HepG2 (cell line): Measurements from ENCODE around the gene RIMBP2. TPM values are rescaled to one million over a fixed set of nuclear protein-coding genes. Genes with fewer than 3 reads are reported as not detected.

Experiments
- ATAC-seq: fragments of 200-7000 bp; cut with Tn5 transposase; 3 replicates; pipeline ENCODE4 v1.9.1; 2020; ENCODE audit warnings: mild to moderate bottlenecking, moderate library complexity
- BruUV-seq: library from RNA; stranded (reverse); fragments of 400-500 nt; replicated peaks from 2 replicates; lab custom pipeline; 2021; lab: Mats Ljungman, UMichigan
- CTCF ChIA-PET: fragments of 300-600 bp; formaldehyde crosslinking; extraction: SDS; loops from one replicate; lab custom pipeline; 2021; ENCODE audit warnings: low total read pairs, inconsistent platforms, low intra/inter-chr PET ratio; lab: Yijun Ruan, JAX
- POLR2A ChIA-PET: fragments of 350-600 bp; sonication (Branson Sonifier 250); formaldehyde crosslinking; loops from one replicate; lab custom pipeline; 2020; ENCODE audit warnings: antibody characterized with exemption, inconsistent platforms; lab: Yijun Ruan, JAX
- DNase-seq: peaks from one replicate; pipeline ENCODE4 v3.0.0-alpha.2; 2015; ENCODE audit warnings: low spot score
- FAIRE-seq: peaks from 3 replicates; lab custom pipeline; 2011; peaks lifted over from hg19 to GRCh38; lab: Jason Lieb, UNC
- H2AFZ ChIP-seq: one replicate; pipeline ENCODE4 v1.6.1; 2011; ENCODE audit warnings: low read length, inconsistent platforms
- H3K27ac ChIP-seq: fragments of 300-600 bp; 3 replicates; pipeline ENCODE4 v1.8.0; 2011; ENCODE audit warnings: mixed run types, mild to moderate bottlenecking, mixed read lengths, low read length, inconsistent platforms; ENCODE audit not compliant: insufficient read depth; ENCODE audit errors: extremely low read length
- H3K27me3 ChIP-seq, 2 experiments: fragments of 200-600 bp in 1 of 2; 2 replicates in 1 of 2; 3 replicates in 1 of 2; pipeline versions ENCODE4 v1.6.0 to v1.8.0; 2011; ENCODE audit warnings: low read length in 2 of 2, mild to moderate bottlenecking in 2 of 2, moderate library complexity in 2 of 2, inconsistent platforms in 1 of 2; ENCODE audit not compliant: insufficient read depth in 2 of 2, control insufficient read depth in 1 of 2
- H3K36me3 ChIP-seq, 2 experiments: fragments of 200-600 bp in 1 of 2; replicated peaks in 1 of 2; 2 replicates in 1 of 2; 3 replicates in 1 of 2; pipeline versions ENCODE4 v1.5.1 to v1.8.0; 2011; ENCODE audit warnings: low read length in 2 of 2, inconsistent platforms in 1 of 2; ENCODE audit not compliant: insufficient read depth in 2 of 2, control insufficient read depth in 1 of 2
- H3K4me1 ChIP-seq: 2 replicates; pipeline ENCODE4 v1.5.1; 2012; ENCODE audit warnings: low read length, inconsistent platforms; ENCODE audit not compliant: insufficient read depth
- H3K4me2 ChIP-seq: 2 replicates; pipeline ENCODE4 v1.6.0; 2011; ENCODE audit warnings: low read depth, low read length, inconsistent platforms
- H3K4me3 ChIP-seq, 3 experiments: fragments of 200-600 bp in 1 of 3; sonication (generic), shearing (Covaris generic) in 1 of 3; replicated peaks in 1 of 3; 2 replicates each; pipeline ENCODE4 v1.5.1; 2011 to 2016; ENCODE audit warnings: low read length in 3 of 3, inconsistent platforms in 2 of 3, low read depth in 2 of 3, mild to moderate bottlenecking in 2 of 3, control low read depth in 1 of 3, mixed read lengths in 1 of 3; ENCODE audit not compliant: insufficient read depth in 1 of 3
- H3K79me2 ChIP-seq: one replicate; pipeline ENCODE4 v1.6.1; 2011; ENCODE audit warnings: low read length, inconsistent platforms; ENCODE audit not compliant: insufficient read depth
- H3K9ac ChIP-seq: 2 replicates; pipeline ENCODE4 v1.6.0; 2011; ENCODE audit warnings: mild to moderate bottlenecking, low read depth, low read length, inconsistent platforms; ENCODE audit not compliant: insufficient read depth
- H3K9me3 ChIP-seq: 2 replicates; pipeline ENCODE4 v1.5.1; 2012; ENCODE audit warnings: mild to moderate bottlenecking, low read length
- H4K20me1 ChIP-seq: 2 replicates; pipeline ENCODE4 v1.6.0; 2011; ENCODE audit warnings: inconsistent platforms, mild to moderate bottlenecking, low read length, moderate library complexity; ENCODE audit not compliant: insufficient read depth
- ATF5 ChIP-seq: sonication (generic); formaldehyde crosslinking; IDR thresholded peaks from 2 replicates; pipeline ENCODE4 v1.4.0; 2020; ENCODE audit warnings: mild to moderate bottlenecking, low read depth, missing genetic modification reagents
- ELK4 ChIP-seq: sonication (generic); formaldehyde crosslinking; IDR thresholded peaks from 2 replicates; pipeline ENCODE4 v1.9.0; 2021; ENCODE audit warnings: missing genetic modification reagents, borderline replicate concordance
- HNRNPL ChIP-seq: fragments of 200-400 bp; formaldehyde crosslinking; IDR thresholded peaks from 2 replicates; pipeline ENCODE4 v1.6.1; 2017; ENCODE audit warnings: mild to moderate bottlenecking, low read depth, low read length
- MIER2 ChIP-seq: IDR thresholded peaks from 2 replicates; pipeline ENCODE4 v1.6.1; 2016; ENCODE audit warnings: missing biosample characterization, missing genetic modification reagents
- MTF2 ChIP-seq: sonication (generic); formaldehyde crosslinking; IDR thresholded peaks from 2 replicates; pipeline ENCODE4 v1.5.0; 2020; ENCODE audit warnings: missing genetic modification reagents, borderline replicate concordance
- NFYC ChIP-seq: IDR thresholded peaks from 2 replicates; pipeline ENCODE4 v1.6.1; 2016; ENCODE audit warnings: missing genetic modification reagents, missing compliant biosample characterization
- RCOR2 ChIP-seq: IDR thresholded peaks from 2 replicates; pipeline ENCODE4 v1.6.1; 2016; ENCODE audit warnings: missing biosample characterization, missing genetic modification reagents
- REPIN1 ChIP-seq: sonication (generic); formaldehyde crosslinking; IDR thresholded peaks from 2 replicates; pipeline ENCODE4 v1.8.0; 2022; ENCODE audit warnings: missing genetic modification reagents, low read depth, mild to moderate bottlenecking, borderline replicate concordance
- REST ChIP-seq, 2 experiments: IDR thresholded peaks; 2 replicates each; pipeline ENCODE4 v1.6.1; 2011 to 2012; ENCODE audit warnings: low read length in 2 of 2, borderline replicate concordance in 1 of 2, low read depth in 1 of 2, mild to moderate bottlenecking in 1 of 2, moderate library complexity in 1 of 2
- ZC3H4 ChIP-seq: sonication (generic); formaldehyde crosslinking; IDR thresholded peaks from 2 replicates; pipeline ENCODE4 v1.4.0; 2020; ENCODE audit warnings: missing genetic modification reagents, borderline replicate concordance
- ZNF17 ChIP-seq: sonication (generic); formaldehyde crosslinking; IDR thresholded peaks from 2 replicates; pipeline ENCODE4 v1.5.0; 2020; ENCODE audit warnings: mild to moderate bottlenecking, missing genetic modification reagents
- ZNF556 ChIP-seq: sonication (generic); formaldehyde crosslinking; IDR thresholded peaks from 2 replicates; pipeline ENCODE4 v1.4.0; 2020; ENCODE audit warnings: mild to moderate bottlenecking, missing genetic modification reagents, borderline replicate concordance
- ZNF644 ChIP-seq: IDR thresholded peaks from 2 replicates; pipeline ENCODE4 v1.6.1; 2016; ENCODE audit warnings: low read depth
- ZNF790 ChIP-seq: sonication (generic); formaldehyde crosslinking; IDR thresholded peaks from 2 replicates; pipeline ENCODE4 v1.8.0; 2022; ENCODE audit warnings: missing genetic modification reagents, mild to moderate bottlenecking, borderline replicate concordance
- ZSCAN20 ChIP-seq: sonication (generic); formaldehyde crosslinking; IDR thresholded peaks from 2 replicates; pipeline ENCODE4 v1.4.0; 2020; ENCODE audit warnings: missing genetic modification reagents, mild to moderate bottlenecking, borderline replicate concordance
- ZSCAN21 ChIP-seq: sonication (generic); formaldehyde crosslinking; IDR thresholded peaks from 2 replicates; pipeline ENCODE4 v1.8.0; 2022; ENCODE audit warnings: mild to moderate bottlenecking, missing genetic modification reagents, moderate library complexity, borderline replicate concordance
- WGBS: methylation state at CpG from one replicate; pipeline ENCODE4 v1.1.6; 2017; ENCODE audit warnings: low lambda C conversion rate; 5-methylcytosine and 5-hydroxymethylcytosine counted together
- in situ Hi-C: cut with HindIII; loops from 2 replicates; pipeline ENCODE4 v1.10.0; 2017; ENCODE audit warnings: low pct_unique_long_range_greater_than_20kb; ENCODE audit not compliant: extremely low pct_ligation_motif_present
- intact Hi-C: fragments of 100-400 bp; cut with micrococcal nuclease; formaldehyde crosslinking; loops from one replicate; pipeline ENCODE4 v1.10.0; 2022; ENCODE audit not compliant: unreplicated experiment
- polyA plus RNA-seq, 8 experiments: library from polyadenylated mRNA; depleted of rRNA in 3 of 8; stranded (reverse) in 7 of 8; unstranded in 1 of 8; fragments of >200 nt; fragmentation: Illumina TruSeq in 4 of 8; extraction: Trizol in 4 of 8; gene quantifications; 2 replicates each; pipeline versions ENCODE4 v1.2.1 to v1.2.3, GENCODE V29; 2011 to 2016; ENCODE audit warnings: low read depth in 4 of 8, missing spikeins in 1 of 8, mixed read lengths in 1 of 8; ENCODE audit not compliant: insufficient read depth in 1 of 8
- total RNA-seq, 5 experiments: library from RNA; depleted of rRNA; stranded (reverse); fragments of >200 nt; fragmentation: Illumina TruSeq; extraction: Trizol; gene quantifications; 2 replicates each; pipeline ENCODE4 v1.2.3, GENCODE V29; 2016; ENCODE audit warnings: low read depth in 1 of 5
- TF ChIP-seq, protein P1 (sequence below): sonication (generic); formaldehyde crosslinking; IDR thresholded peaks from 2 replicates; pipeline ENCODE4 v1.4.0; 2020; ENCODE audit warnings: mild to moderate bottlenecking, missing genetic modification reagents

RIMBP2 gene
- total and polyA plus RNA-seq, 2 of the 13 experiments (the other 11 are each of a cell fraction or from before 2014, with no cell fraction given): 0.03 TPM; not detected in 1

DNA sequence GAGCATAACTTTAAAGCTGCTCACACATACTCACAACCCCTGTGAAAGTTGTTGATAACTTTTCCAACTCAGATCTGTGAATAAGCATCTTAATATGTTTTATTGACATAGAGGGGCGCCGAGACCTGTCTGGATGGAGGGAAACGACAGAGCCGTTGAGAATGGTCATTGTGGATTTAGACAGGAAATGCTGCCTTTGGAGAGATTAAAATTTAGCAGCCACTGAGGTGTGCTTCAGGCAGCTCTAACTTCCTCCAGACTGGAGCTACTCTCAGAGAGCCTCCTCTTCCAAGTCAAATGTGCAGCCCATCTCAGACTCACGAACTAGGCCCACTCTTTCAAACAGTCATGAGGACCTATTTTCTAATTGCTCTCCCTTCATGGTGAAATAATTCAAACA, 90.9 kb downstream of the RIMBP2 start (continued):
- no peak for TF ChIP-seq ZNF644 (CRISPR knock-in tag)
- no peak for TF ChIP-seq HNRNPL
- TF ChIP-seq REPIN1 (CRISPR knock-in tag): no peak
- TF ChIP-seq ZC3H4 (CRISPR knock-in tag): no peak
- TF ChIP-seq ZSCAN20: no peak
- TF ChIP-seq ATF5 (CRISPR knock-in tag): no peak
- TF ChIP-seq NFYC (CRISPR knock-in tag): no peak
- TF ChIP-seq ZNF17: no peak

GRCh38 chr12:130622803-130623202, 93.3 kb downstream of the RIMBP2 start:
- H4K20me1 ChIP-seq: no peaks in the 10 kb centered on the region
- WGBS: 0% methylated on average over 3 of the region's 3 CpGs
- no peaks in the 10 kb centered on the region for H3K36me3 ChIP-seq
- H3K4me3 ChIP-seq: no peak overlapping the region
- FAIRE-seq (no peak), ATAC-seq (no peak), DNase-seq (no peak)
- H3K4me1 ChIP-seq: no peaks in the 10 kb centered on the region
- CTCF ChIA-PET: no interaction called here
- no peaks in the 10 kb centered on the region for H3K9me3 ChIP-seq
- intact Hi-C loops: no loop called here
- H3K4me2 ChIP-seq: no peak overlapping the region
- no peaks in the 10 kb centered on the region for H3K79me2 ChIP-seq
- in situ Hi-C loops: no loop called here
- no peak overlapping the region for H2AFZ ChIP-seq
- POLR2A ChIA-PET: no interaction called here
- H3K27ac ChIP-seq: no peak overlapping the region
- peaks cover 0 to 27% of the 10 kb centered on the region in 2 experiments; a peak in 4 of 5 replicates for H3K27me3 ChIP-seq
- H3K9ac ChIP-seq: no peak overlapping the region
- BruUV-seq: no TSS peak
- TF ChIP-seq ZSCAN21 (CRISPR knock-in tag) (no peak), REST (IDR thresholded peaks at IDR 0.05; ENCODE audit: borderline replicate concordance in 1 of 2, low read depth in 1 of 2, low read length in 2 of 2) (no peak), ZNF790 (no peak), RCOR2 (no peak), ELK4 (CRISPR knock-in tag) (no peak), MTF2 (no peak), MIER2 (CRISPR knock-in tag) (no peak), ZNF556 (CRISPR knock-in tag) (no peak)
- TF ChIP-seq, protein P1, sequence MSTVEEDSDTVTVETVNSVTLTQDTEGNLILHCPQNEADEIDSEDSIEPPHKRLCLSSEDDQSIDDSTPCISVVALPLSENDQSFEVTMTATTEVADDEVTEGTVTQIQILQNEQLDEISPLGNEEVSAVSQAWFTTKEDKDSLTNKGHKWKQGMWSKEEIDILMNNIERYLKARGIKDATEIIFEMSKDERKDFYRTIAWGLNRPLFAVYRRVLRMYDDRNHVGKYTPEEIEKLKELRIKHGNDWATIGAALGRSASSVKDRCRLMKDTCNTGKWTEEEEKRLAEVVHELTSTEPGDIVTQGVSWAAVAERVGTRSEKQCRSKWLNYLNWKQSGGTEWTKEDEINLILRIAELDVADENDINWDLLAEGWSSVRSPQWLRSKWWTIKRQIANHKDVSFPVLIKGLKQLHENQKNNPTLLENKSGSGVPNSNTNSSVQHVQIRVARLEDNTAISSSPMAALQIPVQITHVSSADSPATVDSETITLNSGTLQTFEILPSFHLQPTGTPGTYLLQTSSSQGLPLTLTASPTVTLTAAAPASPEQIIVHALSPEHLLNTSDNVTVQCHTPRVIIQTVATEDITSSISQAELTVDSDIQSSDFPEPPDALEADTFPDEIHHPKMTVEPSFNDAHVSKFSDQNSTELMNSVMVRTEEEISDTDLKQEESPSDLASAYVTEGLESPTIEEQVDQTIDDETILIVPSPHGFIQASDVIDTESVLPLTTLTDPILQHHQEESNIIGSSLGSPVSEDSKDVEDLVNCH (CRISPR knock-in tag): no peak
